HepG2 (cell line): ENCODE data around the gene RIPOR1. TPM values are rescaled to one million over a fixed set of nuclear protein-coding genes. Genes with fewer than 3 reads are reported as not detected.

Experiments
- ADNP ChIP-seq: sonication (generic); formaldehyde crosslinking; IDR thresholded peaks from 2 replicates; pipeline ENCODE4 v1.4.0; 2020; ENCODE audit warnings: missing genetic modification reagents
- AGO2 ChIP-seq: fragments of 200-400 bp; formaldehyde crosslinking; optimal IDR thresholded peaks from 2 replicates; pipeline ENCODE3; 2017; ENCODE audit warnings: mild to moderate bottlenecking, low read depth, low read length, moderate library complexity
- EEA1 ChIP-seq: sonication (generic); formaldehyde crosslinking; IDR thresholded peaks from 2 replicates; pipeline ENCODE4 v1.5.1; 2020; ENCODE audit warnings: mild to moderate bottlenecking, missing genetic modification reagents, borderline replicate concordance
- FIP1L1 ChIP-seq: fragments of 200-400 bp; formaldehyde crosslinking; IDR thresholded peaks from 2 replicates; pipeline ENCODE4 v1.6.1; 2018; ENCODE audit warnings: low read depth, mild to moderate bottlenecking, low read length, moderate library complexity, borderline replicate concordance; ENCODE audit not compliant: insufficient read depth
- HCFC1 ChIP-seq: fragments of 150-350 bp; IDR thresholded peaks from 2 replicates; pipeline ENCODE4 v1.6.1; 2014; ENCODE audit warnings: low read depth, low read length
- MBD4 ChIP-seq: IDR thresholded peaks from 2 replicates; pipeline ENCODE4 v1.6.1; 2012; ENCODE audit warnings: low read length, inconsistent platforms, borderline replicate concordance
- NCOA1 ChIP-seq: sonication (generic); formaldehyde crosslinking; IDR thresholded peaks from 2 replicates; pipeline ENCODE4 v1.9.0; 2021; ENCODE audit warnings: missing genetic modification reagents
- PHB2 ChIP-seq: fragments of 450-650 bp; IDR thresholded peaks from 2 replicates; pipeline ENCODE4 v1.6.1; 2018; ENCODE audit not compliant: partially characterized antibody
- PHF8 ChIP-seq: sonication (generic); formaldehyde crosslinking; IDR thresholded peaks from 2 replicates; pipeline ENCODE4 v1.5.0; 2020; ENCODE audit warnings: missing genetic modification reagents
- PTBP1 ChIP-seq: fragments of 200-400 bp; formaldehyde crosslinking; IDR thresholded peaks from 2 replicates; pipeline ENCODE4 v1.6.1; 2018; ENCODE audit warnings: low read length, low read depth; ENCODE audit not compliant: poor library complexity, severe bottlenecking
- YY1 ChIP-seq: IDR thresholded peaks from 2 replicates; pipeline ENCODE4 v1.6.1; 2011; ENCODE audit warnings: low read length, low read depth, moderate library complexity, mild to moderate bottlenecking; ENCODE audit not compliant: insufficient read depth, insufficient replicate concordance
- ZBTB25 ChIP-seq: IDR thresholded peaks from 2 replicates; pipeline ENCODE4 v1.6.1; 2018; ENCODE audit warnings: missing genetic modification reagents
- ZNF589 ChIP-seq: sonication (generic); formaldehyde crosslinking; conservative IDR thresholded peaks from 2 replicates; pipeline ENCODE4 v1.8.0; 2022; ENCODE audit warnings: mild to moderate bottlenecking, moderate library complexity, missing genetic modification reagents
- ZNF687 ChIP-seq: sonication (generic); formaldehyde crosslinking; IDR thresholded peaks from 2 replicates; pipeline ENCODE4 v1.5.1; 2020; ENCODE audit warnings: mild to moderate bottlenecking, missing genetic modification reagents, moderate library complexity
- ZNF773 ChIP-seq: sonication (generic); formaldehyde crosslinking; IDR thresholded peaks from 2 replicates; pipeline ENCODE4 v1.4.0; 2020; ENCODE audit warnings: missing genetic modification reagents, borderline replicate concordance
- ZNF788 ChIP-seq: sonication (generic); formaldehyde crosslinking; IDR thresholded peaks from 2 replicates; pipeline ENCODE4 v1.5.0; 2020; ENCODE audit warnings: mild to moderate bottlenecking, missing genetic modification reagents, borderline replicate concordance
- polyA plus RNA-seq, 8 experiments: library from polyadenylated mRNA; depleted of rRNA in 3 of 8; stranded (reverse) in 7 of 8; unstranded in 1 of 8; fragments of >200 nt; fragmentation: Illumina TruSeq in 4 of 8; extraction: Trizol in 4 of 8; gene quantifications; 2 replicates each; pipeline versions ENCODE4 v1.2.1 to v1.2.3, GENCODE V29; 2011 to 2016; ENCODE audit warnings: low read depth in 4 of 8, missing spikeins in 1 of 8, mixed read lengths in 1 of 8; ENCODE audit not compliant: insufficient read depth in 1 of 8
- total RNA-seq, 5 experiments: library from RNA; depleted of rRNA; stranded (reverse); fragments of >200 nt; fragmentation: Illumina TruSeq; extraction: Trizol; gene quantifications; 2 replicates each; pipeline ENCODE4 v1.2.3, GENCODE V29; 2016; ENCODE audit warnings: low read depth in 1 of 5
- TF ChIP-seq, protein P1 (sequence below): sonication (generic); formaldehyde crosslinking; IDR thresholded peaks from 2 replicates; pipeline ENCODE4 v1.4.0; 2020; ENCODE audit warnings: missing genetic modification reagents, borderline replicate concordance
- TF ChIP-seq, protein P2 (sequence below): sonication (generic); formaldehyde crosslinking; IDR thresholded peaks from 2 replicates; pipeline ENCODE4 v1.5.0; 2020; ENCODE audit warnings: missing genetic modification reagents

The RIPOR1 gene
- total and polyA plus RNA-seq, 2 of the 13 experiments (the other 11 are each of a cell fraction or from before 2014, with no cell fraction given), result 4.6 to 8.1 TPM

GRCh38 chr16:67562918-67563707, 34.5 kb downstream of the RIPOR1 start (continued):
- TF ChIP-seq, protein P1, sequence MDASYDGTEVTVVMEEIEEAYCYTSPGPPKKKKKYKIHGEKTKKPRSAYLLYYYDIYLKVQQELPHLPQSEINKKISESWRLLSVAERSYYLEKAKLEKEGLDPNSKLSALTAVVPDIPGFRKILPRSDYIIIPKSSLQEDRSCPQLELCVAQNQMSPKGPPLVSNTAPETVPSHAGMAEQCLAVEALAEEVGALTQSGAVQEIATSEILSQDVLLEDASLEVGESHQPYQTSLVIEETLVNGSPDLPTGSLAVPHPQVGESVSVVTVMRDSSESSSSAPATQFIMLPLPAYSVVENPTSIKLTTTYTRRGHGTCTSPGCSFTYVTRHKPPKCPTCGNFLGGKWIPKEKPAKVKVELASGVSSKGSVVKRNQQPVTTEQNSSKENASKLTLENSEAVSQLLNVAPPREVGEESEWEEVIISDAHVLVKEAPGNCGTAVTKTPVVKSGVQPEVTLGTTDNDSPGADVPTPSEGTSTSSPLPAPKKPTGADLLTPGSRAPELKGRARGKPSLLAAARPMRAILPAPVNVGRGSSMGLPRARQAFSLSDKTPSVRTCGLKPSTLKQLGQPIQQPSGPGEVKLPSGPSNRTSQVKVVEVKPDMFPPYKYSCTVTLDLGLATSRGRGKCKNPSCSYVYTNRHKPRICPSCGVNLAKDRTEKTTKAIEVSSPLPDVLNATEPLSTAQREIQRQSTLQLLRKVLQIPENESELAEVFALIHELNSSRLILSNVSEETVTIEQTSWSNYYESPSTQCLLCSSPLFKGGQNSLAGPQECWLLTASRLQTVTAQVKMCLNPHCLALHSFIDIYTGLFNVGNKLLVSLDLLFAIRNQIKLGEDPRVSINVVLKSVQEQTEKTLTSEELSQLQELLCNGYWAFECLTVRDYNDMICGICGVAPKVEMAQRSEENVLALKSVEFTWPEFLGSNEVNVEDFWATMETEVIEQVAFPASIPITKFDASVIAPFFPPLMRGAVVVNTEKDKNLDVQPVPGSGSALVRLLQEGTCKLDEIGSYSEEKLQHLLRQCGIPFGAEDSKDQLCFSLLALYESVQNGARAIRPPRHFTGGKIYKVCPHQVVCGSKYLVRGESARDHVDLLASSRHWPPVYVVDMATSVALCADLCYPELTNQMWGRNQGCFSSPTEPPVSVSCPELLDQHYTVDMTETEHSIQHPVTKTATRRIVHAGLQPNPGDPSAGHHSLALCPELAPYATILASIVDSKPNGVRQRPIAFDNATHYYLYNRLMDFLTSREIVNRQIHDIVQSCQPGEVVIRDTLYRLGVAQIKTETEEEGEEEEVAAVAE, result no peak
- TF ChIP-seq ZNF589 (CRISPR knock-in tag) (0 out of 2 replicates have a peak, but pooled peaks have one; percentile 42), NCOA1 (CRISPR knock-in tag) (peak; percentile 80), FIP1L1 (no peak), YY1 (peak; percentile 42), ZNF687 (CRISPR knock-in tag) (peak; percentile 87), AGO2 (peak; percentile 94), ZBTB25 (CRISPR knock-in tag) (peak; percentile 45; the same call in 1 of the 2 replicates), PTBP1 (peak; percentile 31), ZNF773 (CRISPR knock-in tag) (no peak), HCFC1 (0 out of 2 replicates have a peak, but pooled peaks have one; percentile 25), MBD4 (no peak), ADNP (CRISPR knock-in tag) (no peak), PHF8 (peak; percentile 89), PHB2 (no peak), EEA1 (CRISPR knock-in tag) (peak; percentile 99), ZNF788 (peak; percentile 76; the same call in 1 of the 2 replicates)
- TF ChIP-seq, protein P2, sequence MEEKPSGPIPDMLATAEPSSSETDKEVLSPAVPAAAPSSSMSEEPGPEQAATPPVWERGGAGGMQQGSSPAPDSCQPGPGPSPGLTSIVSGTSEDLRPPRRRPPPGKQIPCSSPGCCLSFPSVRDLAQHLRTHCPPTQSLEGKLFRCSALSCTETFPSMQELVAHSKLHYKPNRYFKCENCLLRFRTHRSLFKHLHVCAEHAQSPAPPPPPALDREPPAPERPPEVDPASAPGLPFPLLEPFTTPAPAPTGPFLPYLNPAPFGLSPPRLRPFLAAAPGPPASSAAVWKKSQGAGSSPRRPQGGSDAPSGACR (CRISPR knock-in tag), result no peak; the same call in 1 of the 2 replicates
